K562 (cell line): Measurements from ENCODE around the gene SPATS2L.

Experiments used
- CBX3 ChIP-seq, 2 experiments: IDR thresholded peaks; 1 replicate in 1 of 2; 2 replicates in 1 of 2; pipeline ENCODE4 v1.6.1; 2012; ENCODE audit warnings: inconsistent platforms in 2 of 2, low read length in 2 of 2, borderline replicate concordance in 1 of 2, control low read depth in 1 of 2
- CREM ChIP-seq: IDR thresholded peaks from 2 replicates; pipeline ENCODE4 v1.6.1; 2014; ENCODE audit warnings: antibody characterized with exemption, low read depth
- EZH2 ChIP-seq: IDR thresholded peaks from 2 replicates; pipeline ENCODE4 v1.6.1; 2012; ENCODE audit warnings: low read depth, mild to moderate bottlenecking, inconsistent platforms, low read length, borderline replicate concordance
- KAT2B ChIP-seq: IDR thresholded peaks from one replicate; pipeline ENCODE4 v1.6.1; 2012; ENCODE audit warnings: low read depth, mild to moderate bottlenecking, control low read depth, inconsistent platforms, low read length, moderate library complexity
- KAT8 ChIP-seq: fragments of 450-650 bp; IDR thresholded peaks from 2 replicates; pipeline ENCODE4 v1.6.1; 2016; ENCODE audit warnings: low read depth, mild to moderate bottlenecking
- MAX ChIP-seq: sonication (generic); formaldehyde crosslinking; IDR thresholded peaks from 2 replicates; pipeline ENCODE4 v1.9.0; 2022; ENCODE audit warnings: mild to moderate bottlenecking, missing genetic modification reagents
- MTA2 ChIP-seq: fragments of 450-650 bp; IDR thresholded peaks from 2 replicates; pipeline ENCODE4 v1.6.1; 2016; ENCODE audit warnings: low read depth
- USF2 ChIP-seq: sonication (generic); formaldehyde crosslinking; IDR thresholded peaks from 2 replicates; pipeline ENCODE4 v1.5.0; 2020; ENCODE audit warnings: missing genetic modification reagents
- ZBTB33 ChIP-seq: sonication (generic); formaldehyde crosslinking; IDR thresholded peaks from 2 replicates; pipeline ENCODE4 v1.8.1; 2023; ENCODE audit warnings: mild to moderate bottlenecking, missing genetic modification reagents
- ZNF134 ChIP-seq: fragments of 250-450 bp; sonication (Bioruptor Pico); conservative IDR thresholded peaks from 2 replicates; pipeline ENCODE4 v1.4.0; 2020
- TF ChIP-seq, protein P1 (sequence below): sonication (generic); formaldehyde crosslinking; IDR thresholded peaks from 2 replicates; pipeline ENCODE4 v1.8.0; 2023; ENCODE audit warnings: mild to moderate bottlenecking, missing genetic modification reagents
- TF ChIP-seq, protein P2 (sequence below): sonication (generic); formaldehyde crosslinking; IDR thresholded peaks from 2 replicates; pipeline ENCODE4 v1.8.0; 2023; ENCODE audit warnings: missing genetic modification reagents, mild to moderate bottlenecking, borderline replicate concordance

- no peak for TF ChIP-seq USF2 (CRISPR knock-in tag)
- no peak for TF ChIP-seq CREM
- no peak for TF ChIP-seq MTA2
- no peak for TF ChIP-seq CBX3 (IDR thresholded peaks at IDR 0.05; ENCODE audit: borderline replicate concordance in 1 of 2, low read length in 2 of 2)
- TF ChIP-seq MAX (CRISPR knock-in tag), result no peak
- TF ChIP-seq, protein P1, sequence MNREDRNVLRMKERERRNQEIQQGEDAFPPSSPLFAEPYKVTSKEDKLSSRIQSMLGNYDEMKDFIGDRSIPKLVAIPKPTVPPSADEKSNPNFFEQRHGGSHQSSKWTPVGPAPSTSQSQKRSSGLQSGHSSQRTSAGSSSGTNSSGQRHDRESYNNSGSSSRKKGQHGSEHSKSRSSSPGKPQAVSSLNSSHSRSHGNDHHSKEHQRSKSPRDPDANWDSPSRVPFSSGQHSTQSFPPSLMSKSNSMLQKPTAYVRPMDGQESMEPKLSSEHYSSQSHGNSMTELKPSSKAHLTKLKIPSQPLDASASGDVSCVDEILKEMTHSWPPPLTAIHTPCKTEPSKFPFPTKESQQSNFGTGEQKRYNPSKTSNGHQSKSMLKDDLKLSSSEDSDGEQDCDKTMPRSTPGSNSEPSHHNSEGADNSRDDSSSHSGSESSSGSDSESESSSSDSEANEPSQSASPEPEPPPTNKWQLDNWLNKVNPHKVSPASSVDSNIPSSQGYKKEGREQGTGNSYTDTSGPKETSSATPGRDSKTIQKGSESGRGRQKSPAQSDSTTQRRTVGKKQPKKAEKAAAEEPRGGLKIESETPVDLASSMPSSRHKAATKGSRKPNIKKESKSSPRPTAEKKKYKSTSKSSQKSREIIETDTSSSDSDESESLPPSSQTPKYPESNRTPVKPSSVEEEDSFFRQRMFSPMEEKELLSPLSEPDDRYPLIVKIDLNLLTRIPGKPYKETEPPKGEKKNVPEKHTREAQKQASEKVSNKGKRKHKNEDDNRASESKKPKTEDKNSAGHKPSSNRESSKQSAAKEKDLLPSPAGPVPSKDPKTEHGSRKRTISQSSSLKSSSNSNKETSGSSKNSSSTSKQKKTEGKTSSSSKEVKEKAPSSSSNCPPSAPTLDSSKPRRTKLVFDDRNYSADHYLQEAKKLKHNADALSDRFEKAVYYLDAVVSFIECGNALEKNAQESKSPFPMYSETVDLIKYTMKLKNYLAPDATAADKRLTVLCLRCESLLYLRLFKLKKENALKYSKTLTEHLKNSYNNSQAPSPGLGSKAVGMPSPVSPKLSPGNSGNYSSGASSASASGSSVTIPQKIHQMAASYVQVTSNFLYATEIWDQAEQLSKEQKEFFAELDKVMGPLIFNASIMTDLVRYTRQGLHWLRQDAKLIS (CRISPR knock-in tag), result no peak
- TF ChIP-seq, protein P2, sequence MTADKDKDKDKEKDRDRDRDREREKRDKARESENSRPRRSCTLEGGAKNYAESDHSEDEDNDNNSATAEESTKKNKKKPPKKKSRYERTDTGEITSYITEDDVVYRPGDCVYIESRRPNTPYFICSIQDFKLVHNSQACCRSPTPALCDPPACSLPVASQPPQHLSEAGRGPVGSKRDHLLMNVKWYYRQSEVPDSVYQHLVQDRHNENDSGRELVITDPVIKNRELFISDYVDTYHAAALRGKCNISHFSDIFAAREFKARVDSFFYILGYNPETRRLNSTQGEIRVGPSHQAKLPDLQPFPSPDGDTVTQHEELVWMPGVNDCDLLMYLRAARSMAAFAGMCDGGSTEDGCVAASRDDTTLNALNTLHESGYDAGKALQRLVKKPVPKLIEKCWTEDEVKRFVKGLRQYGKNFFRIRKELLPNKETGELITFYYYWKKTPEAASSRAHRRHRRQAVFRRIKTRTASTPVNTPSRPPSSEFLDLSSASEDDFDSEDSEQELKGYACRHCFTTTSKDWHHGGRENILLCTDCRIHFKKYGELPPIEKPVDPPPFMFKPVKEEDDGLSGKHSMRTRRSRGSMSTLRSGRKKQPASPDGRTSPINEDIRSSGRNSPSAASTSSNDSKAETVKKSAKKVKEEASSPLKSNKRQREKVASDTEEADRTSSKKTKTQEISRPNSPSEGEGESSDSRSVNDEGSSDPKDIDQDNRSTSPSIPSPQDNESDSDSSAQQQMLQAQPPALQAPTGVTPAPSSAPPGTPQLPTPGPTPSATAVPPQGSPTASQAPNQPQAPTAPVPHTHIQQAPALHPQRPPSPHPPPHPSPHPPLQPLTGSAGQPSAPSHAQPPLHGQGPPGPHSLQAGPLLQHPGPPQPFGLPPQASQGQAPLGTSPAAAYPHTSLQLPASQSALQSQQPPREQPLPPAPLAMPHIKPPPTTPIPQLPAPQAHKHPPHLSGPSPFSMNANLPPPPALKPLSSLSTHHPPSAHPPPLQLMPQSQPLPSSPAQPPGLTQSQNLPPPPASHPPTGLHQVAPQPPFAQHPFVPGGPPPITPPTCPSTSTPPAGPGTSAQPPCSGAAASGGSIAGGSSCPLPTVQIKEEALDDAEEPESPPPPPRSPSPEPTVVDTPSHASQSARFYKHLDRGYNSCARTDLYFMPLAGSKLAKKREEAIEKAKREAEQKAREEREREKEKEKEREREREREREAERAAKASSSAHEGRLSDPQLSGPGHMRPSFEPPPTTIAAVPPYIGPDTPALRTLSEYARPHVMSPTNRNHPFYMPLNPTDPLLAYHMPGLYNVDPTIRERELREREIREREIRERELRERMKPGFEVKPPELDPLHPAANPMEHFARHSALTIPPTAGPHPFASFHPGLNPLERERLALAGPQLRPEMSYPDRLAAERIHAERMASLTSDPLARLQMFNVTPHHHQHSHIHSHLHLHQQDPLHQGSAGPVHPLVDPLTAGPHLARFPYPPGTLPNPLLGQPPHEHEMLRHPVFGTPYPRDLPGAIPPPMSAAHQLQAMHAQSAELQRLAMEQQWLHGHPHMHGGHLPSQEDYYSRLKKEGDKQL (CRISPR knock-in tag), result no peak
- no peak for TF ChIP-seq ZNF134 (CRISPR knock-in tag)
- no peak for TF ChIP-seq EZH2
- no peak for TF ChIP-seq KAT8
- no peak for TF ChIP-seq ZBTB33 (CRISPR knock-in tag)
- TF ChIP-seq KAT2B, result no peak
Observed at GRCh38 chr2:200447139-200447855, 140.8 kb downstream of the SPATS2L start.
